Measurements from ENCODE around the gene EXOC4. TPM values are rescaled to one million over a fixed set of nuclear protein-coding genes. Genes with fewer than 3 reads are reported as not detected.

EXOC4 gene
- total and polyA plus RNA-seq, 2 of the 8 experiments (the other 6 are each of a cell fraction or from before 2014, with no cell fraction given): 27.0 to 67.3 TPM

GRCh38 chr7:133284092-133284491 is 31.2 kb downstream of the EXOC4 start:
- 88% methylated on average over 2 of the region's 2 CpGs; no CpG with 5 or more reads in 1 of the 2 experiments for WGBS, 2 experiments (ENCODE audit: extremely low coverage in 1 of 2, insufficient coverage in 1 of 2, insufficient read length in 1 of 2, insufficient replicate concordance in 2 of 2, low coverage in 1 of 2, low lambda C conversion rate in 2 of 2, missing lambda C conversion rate in 1 of 2)
- TF ChIP-seq HDAC2 (IDR thresholded peaks at IDR 0.05; ENCODE audit: borderline replicate concordance in 1 of 2, low read depth in 2 of 2, low read length in 2 of 2) (no peak), CTCF (IDR thresholded peaks at IDR 0.05; ENCODE audit: control extremely low read depth in 1 of 3, insufficient read depth in 1 of 3, low read depth in 1 of 3, low read length in 3 of 3) (no peak), BCL11A (IDR thresholded peaks at IDR 0.05; ENCODE audit: low read depth in 2 of 2, low read length in 2 of 2) (no peak), SP1 (IDR thresholded peaks at IDR 0.05; ENCODE audit: low read depth, low read length) (no peak), EZH2 (IDR thresholded peaks at IDR 0.05; ENCODE audit: low read depth, low read length, severe bottlenecking) (no peak)
- DNase-seq (ENCODE audit: low read depth in 1 of 2, low spot score in 2 of 2): no peak

More at GRCh38 chr7:133284092-133284491, 31.2 kb downstream of the EXOC4 start:
- no peak overlapping the region for H3K23ac ChIP-seq (ENCODE audit: insufficient read length)
- H3K23me2 ChIP-seq (ENCODE audit: low read depth, low read length): no peaks in the 10 kb centered on the region
- no peak overlapping the region for H2BK5ac ChIP-seq (ENCODE audit: low read depth, low read length)
- H3K56ac ChIP-seq (replicated peaks; ENCODE audit: insufficient read length, low read depth, low read length): no peak overlapping the region
- H3K9ac ChIP-seq (replicated peaks in 1 of 4; ENCODE audit: extremely low read depth in 1 of 4, low read depth in 3 of 4, low read length in 3 of 4): no peak overlapping the region
- H3K79me2 ChIP-seq (ENCODE audit: control insufficient read depth in 1 of 2, insufficient read depth in 2 of 2, low read length in 2 of 2): peaks cover 3 to 17% of the 10 kb centered on the region in 2 experiments; a peak in 3 of 4 replicates
- H2BK120ac ChIP-seq (replicated peaks; ENCODE audit: low read depth, low read length): no peak overlapping the region
- H2BK12ac ChIP-seq (ENCODE audit: low read depth, low read length): no peak overlapping the region
- peaks cover 0 to 11% (median 2%) of the 10 kb centered on the region in 4 experiments; a peak in 3 of 8 replicates for H3K36me3 ChIP-seq (ENCODE audit: control insufficient read depth in 2 of 4, insufficient read depth in 4 of 4, low read length in 3 of 4)
- no peak overlapping the region for H3K4me3 ChIP-seq (ENCODE audit: extremely low read depth in 1 of 4, insufficient read depth in 2 of 4, low read depth in 3 of 4, low read length in 4 of 4)
- no peaks in the 10 kb centered on the region; the same call in 1 of the 2 replicates for H3K79me1 ChIP-seq (ENCODE audit: low read depth, low read length)
- H3K4me2 ChIP-seq (ENCODE audit: insufficient read depth in 1 of 2, low read depth in 2 of 2, low read length in 2 of 2): no peak overlapping the region
- no peak overlapping the region for H2BK15ac ChIP-seq (ENCODE audit: low read length)
- FAIRE-seq: no peak
- H3K9me3 ChIP-seq (ENCODE audit: insufficient read depth in 2 of 2, low read depth in 1 of 2, low read length in 1 of 2): no peaks in the 10 kb centered on the region
- H3K18ac ChIP-seq (ENCODE audit: extremely low read depth, low read length): no peak overlapping the region
- H3K27ac ChIP-seq (ENCODE audit: low read depth, low read length): no peak overlapping the region
- no peaks in the 10 kb centered on the region for H3K4me1 ChIP-seq (replicated peaks in 1 of 4; ENCODE audit: control insufficient read depth in 3 of 4, insufficient read depth in 4 of 4, low read length in 3 of 4)
- H3K4ac ChIP-seq (replicated peaks; ENCODE audit: insufficient read length, low read depth, low read length): no peak overlapping the region
- H4K8ac ChIP-seq (ENCODE audit: extremely low read depth, insufficient read depth, low read length): no peak overlapping the region
- H4K91ac ChIP-seq (replicated peaks; ENCODE audit: insufficient read length, low read length): no peak overlapping the region
- ChIA-PET CTCF (ENCODE audit: partially characterized antibody) (interaction anchor here (0.8 to 1.5 kb wide), 2 partner anchors 9 to 12 kb away, joined by 4 to 5 read pairs; no protein-coding TSS in a partner anchor), POLR2A (ENCODE audit: partially characterized antibody) (no interaction called here)
- peaks cover 2 to 3% of the 10 kb centered on the region in 2 experiments for H4K20me1 ChIP-seq (replicated peaks in 1 of 2; ENCODE audit: control insufficient read depth in 1 of 2, insufficient read depth in 2 of 2, low read length in 2 of 2)
- no peak overlapping the region for H4K5ac ChIP-seq (ENCODE audit: insufficient read length, low read depth, low read length)
- no peak overlapping the region for H2BK20ac ChIP-seq (ENCODE audit: low read length)
- H2AFZ ChIP-seq (ENCODE audit: low read length): no peak overlapping the region
- H2AK5ac ChIP-seq (ENCODE audit: low read depth, low read length): no peak overlapping the region
- no peak overlapping the region for H3K14ac ChIP-seq (ENCODE audit: insufficient read length)
- no peaks in the 10 kb centered on the region for H3K27me3 ChIP-seq (replicated peaks in 1 of 4; ENCODE audit: control insufficient read depth in 3 of 4, extremely low read depth in 1 of 4, insufficient read depth in 3 of 4, low read length in 3 of 4)
